ENCODE results near the gene MYH16. TPM values are rescaled to one million over a fixed set of nuclear protein-coding genes. Genes with fewer than 3 reads are reported as not detected.

The MYH16 gene
- total RNA-seq, 1 experiment from 2014 or later, result 0.57 TPM

DNA sequence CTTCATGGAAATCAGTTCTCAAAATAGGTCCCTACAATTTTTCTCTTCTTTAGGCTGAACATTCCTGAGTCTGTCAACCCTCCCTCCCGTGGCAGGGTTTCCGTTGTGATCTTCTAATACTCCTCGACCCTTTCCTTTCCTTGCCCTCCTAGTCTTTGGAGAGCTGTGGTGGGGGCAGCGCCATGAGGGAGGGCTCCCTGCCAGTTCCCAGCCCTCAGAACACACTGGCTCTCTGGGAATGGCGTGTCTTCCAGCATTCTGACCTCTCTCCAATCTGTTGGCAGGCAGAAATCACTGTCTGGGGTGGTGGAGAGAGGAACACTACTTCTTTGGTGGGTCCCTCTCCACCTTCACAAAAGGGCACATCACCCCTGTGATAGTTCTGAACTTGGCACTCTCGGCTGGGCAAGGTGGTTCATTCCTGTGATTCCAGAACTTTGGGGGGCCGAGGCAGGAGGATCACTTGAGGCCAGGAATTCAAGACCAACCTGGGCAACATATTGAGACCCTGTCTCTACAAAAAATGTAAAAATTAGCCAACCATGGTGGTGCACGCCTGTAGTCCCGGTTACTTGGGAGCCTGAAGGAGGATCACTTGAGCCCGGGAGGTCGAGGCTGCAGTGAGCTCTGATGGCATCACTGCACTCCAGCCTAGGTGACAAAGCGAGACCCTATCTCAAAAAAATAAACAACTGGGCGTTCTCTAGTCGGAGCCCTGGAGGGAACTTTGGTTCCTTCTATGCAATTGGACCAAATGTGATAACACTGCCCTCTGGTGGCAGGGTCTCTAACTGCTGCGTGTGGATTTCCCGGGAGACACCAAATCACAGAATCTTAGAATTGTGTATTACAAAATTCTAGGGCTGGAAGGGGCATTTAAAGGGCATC lies 39.9 kb downstream of the MYH16 start:
- peak; percentile 81 for ATAC-seq
- ChIA-PET CTCF (no interaction called here), RAD21 (ENCODE audit: low non-redundant PET in 1 of 2, low total read pairs in 2 of 2, uncharacterized antibody in 2 of 2, unreplicated experiment in 2 of 2) (no interaction called here), POLR2A (no interaction called here)
- Histone ChIP-seq H2AFZ (ENCODE audit: low read depth, low read length, poor library complexity, severe bottlenecking) (no peak overlapping the region), H4K20me1 (ENCODE audit: insufficient read depth) (no peaks in the 10 kb centered on the region), H3K4me2 (ENCODE audit: low read length) (peak overlapping the region; percentile 5; the same call in 1 of the 2 replicates), H3K9me2 (ENCODE audit: insufficient read depth) (no peaks in the 10 kb centered on the region), H3K27me3 (ENCODE audit: insufficient read depth, low read length) (no peaks in the 10 kb centered on the region), H3K9me3 (ENCODE audit: control insufficient read depth in 1 of 2, insufficient read depth in 1 of 2, low read depth in 1 of 2, low read length in 2 of 2) (peaks cover 3 to 4% of the 10 kb centered on the region in 2 experiments; a peak in 1 of 4 replicates), H3K36me3 (ENCODE audit: control insufficient read depth in 1 of 2, insufficient read depth in 2 of 2, low read length in 2 of 2) (no peaks in the 10 kb centered on the region), H3K4me3 (replicated peaks in 1 of 2; ENCODE audit: low read depth in 1 of 2, low read length in 2 of 2) (no peak overlapping the region), H3K79me2 (ENCODE audit: insufficient read depth, low read length) (no peaks in the 10 kb centered on the region), H3K9ac (ENCODE audit: low read length) (no peak overlapping the region), H3K4me1 (ENCODE audit: control insufficient read depth in 1 of 2, insufficient read depth in 2 of 2, low read length in 2 of 2) (peaks cover 0 to 16% of the 10 kb centered on the region in 2 experiments; a peak in 2 of 4 replicates), H3K27ac (ENCODE audit: low read depth, low read length) (no peak overlapping the region)
- TF ChIP-seq ZNF274 (IDR thresholded peaks at IDR 0.05; ENCODE audit: low read depth, low read length) (no peak), RAD21 (IDR thresholded peaks at IDR 0.05; ENCODE audit: low read depth) (peak; percentile 96)
- TF ChIP-seq, protein P1, sequence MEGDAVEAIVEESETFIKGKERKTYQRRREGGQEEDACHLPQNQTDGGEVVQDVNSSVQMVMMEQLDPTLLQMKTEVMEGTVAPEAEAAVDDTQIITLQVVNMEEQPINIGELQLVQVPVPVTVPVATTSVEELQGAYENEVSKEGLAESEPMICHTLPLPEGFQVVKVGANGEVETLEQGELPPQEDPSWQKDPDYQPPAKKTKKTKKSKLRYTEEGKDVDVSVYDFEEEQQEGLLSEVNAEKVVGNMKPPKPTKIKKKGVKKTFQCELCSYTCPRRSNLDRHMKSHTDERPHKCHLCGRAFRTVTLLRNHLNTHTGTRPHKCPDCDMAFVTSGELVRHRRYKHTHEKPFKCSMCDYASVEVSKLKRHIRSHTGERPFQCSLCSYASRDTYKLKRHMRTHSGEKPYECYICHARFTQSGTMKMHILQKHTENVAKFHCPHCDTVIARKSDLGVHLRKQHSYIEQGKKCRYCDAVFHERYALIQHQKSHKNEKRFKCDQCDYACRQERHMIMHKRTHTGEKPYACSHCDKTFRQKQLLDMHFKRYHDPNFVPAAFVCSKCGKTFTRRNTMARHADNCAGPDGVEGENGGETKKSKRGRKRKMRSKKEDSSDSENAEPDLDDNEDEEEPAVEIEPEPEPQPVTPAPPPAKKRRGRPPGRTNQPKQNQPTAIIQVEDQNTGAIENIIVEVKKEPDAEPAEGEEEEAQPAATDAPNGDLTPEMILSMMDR (IDR thresholded peaks at IDR 0.05 in 2 of 3, conservative IDR thresholded peaks at IDR 0.05 in 1 of 3; ENCODE audit: borderline replicate concordance in 1 of 3, insufficient read depth in 1 of 3, low read depth in 2 of 3, low read length in 2 of 3), result peak; percentile 86 to 90 (median 88)
- DNase-seq (ENCODE audit: low read depth, low spot score), result peak; percentile 32
- intact Hi-C loops (cut with micrococcal nuclease), result loop anchor here (1.0 kb wide), 2 partner anchors 38 to 272 kb away; no protein-coding TSS in a partner anchor
- no TSS peak for BruUV-seq (replicated peaks)

DNA sequence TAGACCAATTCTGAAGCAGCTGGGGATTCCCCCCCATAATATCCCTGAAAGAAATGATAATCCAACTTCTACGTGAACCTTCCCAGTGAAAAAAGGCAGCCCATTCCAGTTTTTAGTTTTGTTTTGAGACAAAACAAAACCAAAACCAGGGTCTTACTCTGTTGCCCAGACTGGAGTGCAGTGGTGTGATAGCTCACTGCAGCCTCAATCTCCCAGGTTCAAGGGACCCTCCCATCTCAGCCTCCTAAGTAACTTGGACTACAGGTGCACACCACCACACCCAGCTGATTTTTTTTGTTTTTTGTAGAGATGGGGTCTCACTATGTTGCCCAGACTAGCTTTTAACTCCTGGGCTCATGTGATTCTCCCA lies 40.5 kb downstream of the MYH16 start:
- H3K36me3 ChIP-seq (ENCODE audit: control insufficient read depth in 1 of 2, insufficient read depth in 2 of 2, low read length in 2 of 2), result no peaks in the 10 kb centered on the region
- H2AFZ ChIP-seq (ENCODE audit: low read depth, low read length, poor library complexity, severe bottlenecking), result no peak overlapping the region
- no peaks in the 10 kb centered on the region for H3K9me2 ChIP-seq (ENCODE audit: insufficient read depth)
- no peak overlapping the region for H3K27ac ChIP-seq (ENCODE audit: low read depth, low read length)
- TF ChIP-seq ELF1 (IDR thresholded peaks at IDR 0.05; ENCODE audit: borderline replicate concordance, low read depth), result no peak
- TF ChIP-seq, protein P2, sequence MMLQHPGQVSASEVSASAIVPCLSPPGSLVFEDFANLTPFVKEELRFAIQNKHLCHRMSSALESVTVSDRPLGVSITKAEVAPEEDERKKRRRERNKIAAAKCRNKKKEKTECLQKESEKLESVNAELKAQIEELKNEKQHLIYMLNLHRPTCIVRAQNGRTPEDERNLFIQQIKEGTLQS (IDR thresholded peaks at IDR 0.05), result no peak
- TF ChIP-seq POLR2AphosphoS5 (IDR thresholded peaks at IDR 0.05; ENCODE audit: low read depth, low read length), result no peak
- no peak for TF ChIP-seq CBX3 (IDR thresholded peaks at IDR 0.05; ENCODE audit: low read depth)
- TF ChIP-seq RAD21 (IDR thresholded peaks at IDR 0.05; ENCODE audit: low read depth), result no peak
- peak overlapping the region; percentile 5; the same call in 1 of the 2 replicates for H3K4me2 ChIP-seq (ENCODE audit: low read length)
- DNase-seq (ENCODE audit: low read depth, low spot score), result no peak
- no peaks in the 10 kb centered on the region for H3K27me3 ChIP-seq (ENCODE audit: insufficient read depth, low read length)
- H3K9me3 ChIP-seq (ENCODE audit: control insufficient read depth in 1 of 2, insufficient read depth in 1 of 2, low read depth in 1 of 2, low read length in 2 of 2), result peaks cover 3 to 4% of the 10 kb centered on the region in 2 experiments; a peak in 1 of 4 replicates
- RAD21 ChIA-PET (ENCODE audit: low non-redundant PET in 1 of 2, low total read pairs in 2 of 2, uncharacterized antibody in 2 of 2, unreplicated experiment in 2 of 2), result no interaction called here
- H4K20me1 ChIP-seq (ENCODE audit: insufficient read depth), result no peaks in the 10 kb centered on the region
- intact Hi-C loops (cut with micrococcal nuclease), result loop anchor here (1.0 kb wide), 2 partner anchors 39 to 273 kb away; no protein-coding TSS in a partner anchor
- no peak overlapping the region for H3K4me3 ChIP-seq (replicated peaks in 1 of 2; ENCODE audit: low read depth in 1 of 2, low read length in 2 of 2)
- no TSS peak for BruUV-seq (replicated peaks)
- ATAC-seq, result no peak
- H3K79me2 ChIP-seq (ENCODE audit: insufficient read depth, low read length), result no peaks in the 10 kb centered on the region
- H3K9ac ChIP-seq (ENCODE audit: low read length), result no peak overlapping the region
- POLR2A ChIA-PET, result no interaction called here
- CTCF ChIA-PET, result interaction anchor here (1.3 kb wide), 1 partner anchor 274 kb away, joined by 3 read pairs; no protein-coding TSS in a partner anchor
- peaks cover 0 to 16% of the 10 kb centered on the region in 2 experiments; a peak in 2 of 4 replicates for H3K4me1 ChIP-seq (ENCODE audit: control insufficient read depth in 1 of 2, insufficient read depth in 2 of 2, low read length in 2 of 2)

All from HCT116 (cell line).